ENCODE measurements around the gene FAM20C. TPM values are rescaled to one million over a fixed set of nuclear protein-coding genes. Genes with fewer than 3 reads are reported as not detected.
A peak's percentile ranks its signal among the peaks of the same experiment; 100 is the strongest.

The FAM20C gene
- total RNA-seq, 1 experiment from 2014 or later: 62.4 TPM

DNA sequence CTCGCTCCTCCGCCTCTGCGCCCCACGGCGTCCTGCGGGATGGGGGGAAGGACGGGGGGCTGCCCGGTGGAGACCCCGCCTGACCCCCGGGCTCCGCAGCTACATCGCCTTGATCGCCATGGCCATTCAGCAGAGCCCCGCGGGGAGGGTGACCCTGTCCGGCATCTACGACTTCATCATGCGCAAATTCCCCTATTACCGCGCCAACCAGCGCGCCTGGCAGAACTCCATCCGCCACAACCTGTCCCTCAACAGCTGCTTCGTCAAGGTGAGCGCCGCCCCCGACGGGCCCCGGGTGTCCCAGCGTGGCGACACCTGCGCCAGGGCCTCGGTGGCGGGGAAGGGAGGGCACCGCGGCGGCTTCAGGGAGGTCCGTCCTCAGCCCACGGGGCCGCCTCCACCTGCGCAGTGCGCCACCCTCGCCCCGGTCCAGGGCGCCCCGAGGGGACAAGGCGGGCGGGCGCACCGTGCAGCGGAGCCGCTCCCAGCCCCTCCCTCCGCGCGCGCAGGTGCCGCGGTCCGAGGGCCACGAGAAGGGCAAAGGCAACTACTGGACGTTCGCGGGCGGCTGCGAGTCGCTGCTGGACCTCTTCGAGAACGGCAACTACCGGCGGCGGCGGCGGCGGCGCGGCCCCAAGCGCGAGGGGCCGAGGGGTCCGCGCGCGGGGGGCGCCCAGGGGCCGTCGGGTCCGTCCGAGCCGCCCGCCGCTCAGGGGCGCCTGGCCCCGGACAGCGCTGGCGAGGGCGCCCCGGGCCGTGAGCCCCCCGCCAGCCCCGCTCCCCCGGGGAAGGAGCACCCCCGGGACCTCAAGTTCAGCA, 98.4 kb downstream of the FAM20C start:
- Histone ChIP-seq H3K36me3 (ENCODE audit: control insufficient read depth, insufficient read depth, low read length) (no peaks in the 10 kb centered on the region), H3K27me3 (ENCODE audit: control insufficient read depth, insufficient read depth, low read length) (peaks cover 36% of the 10 kb centered on the region), H3K4me1 (ENCODE audit: control insufficient read depth, insufficient read depth, low read length) (no peaks in the 10 kb centered on the region; the same call in 1 of the 2 replicates), H3K9me3 (ENCODE audit: control insufficient read depth, insufficient read depth, low read depth, low read length) (no peaks in the 10 kb centered on the region), H3K27ac (ENCODE audit: low read length) (no peak overlapping the region), H3K4me3 (ENCODE audit: low read depth in 2 of 2, low read length in 2 of 2) (no peak overlapping the region)
- no peak for ATAC-seq
- in situ Hi-C loops (cut with HindIII; ENCODE audit: low pct_unique_long_range_greater_than_20kb, low sequenced_read_pairs): no loop called here
- intact Hi-C loops (cut with micrococcal nuclease; ENCODE audit: unreplicated experiment): no loop called here
- no peak for DNase-seq (ENCODE audit: low read depth, low spot score)
- no TSS peak for BruUV-seq (replicated peaks)
- CTCF ChIA-PET: no interaction called here
- no peak for TF ChIP-seq SIN3A (IDR thresholded peaks at IDR 0.05; ENCODE audit: borderline replicate concordance, insufficient read depth, low read depth, low read length)
- TF ChIP-seq, protein P1, sequence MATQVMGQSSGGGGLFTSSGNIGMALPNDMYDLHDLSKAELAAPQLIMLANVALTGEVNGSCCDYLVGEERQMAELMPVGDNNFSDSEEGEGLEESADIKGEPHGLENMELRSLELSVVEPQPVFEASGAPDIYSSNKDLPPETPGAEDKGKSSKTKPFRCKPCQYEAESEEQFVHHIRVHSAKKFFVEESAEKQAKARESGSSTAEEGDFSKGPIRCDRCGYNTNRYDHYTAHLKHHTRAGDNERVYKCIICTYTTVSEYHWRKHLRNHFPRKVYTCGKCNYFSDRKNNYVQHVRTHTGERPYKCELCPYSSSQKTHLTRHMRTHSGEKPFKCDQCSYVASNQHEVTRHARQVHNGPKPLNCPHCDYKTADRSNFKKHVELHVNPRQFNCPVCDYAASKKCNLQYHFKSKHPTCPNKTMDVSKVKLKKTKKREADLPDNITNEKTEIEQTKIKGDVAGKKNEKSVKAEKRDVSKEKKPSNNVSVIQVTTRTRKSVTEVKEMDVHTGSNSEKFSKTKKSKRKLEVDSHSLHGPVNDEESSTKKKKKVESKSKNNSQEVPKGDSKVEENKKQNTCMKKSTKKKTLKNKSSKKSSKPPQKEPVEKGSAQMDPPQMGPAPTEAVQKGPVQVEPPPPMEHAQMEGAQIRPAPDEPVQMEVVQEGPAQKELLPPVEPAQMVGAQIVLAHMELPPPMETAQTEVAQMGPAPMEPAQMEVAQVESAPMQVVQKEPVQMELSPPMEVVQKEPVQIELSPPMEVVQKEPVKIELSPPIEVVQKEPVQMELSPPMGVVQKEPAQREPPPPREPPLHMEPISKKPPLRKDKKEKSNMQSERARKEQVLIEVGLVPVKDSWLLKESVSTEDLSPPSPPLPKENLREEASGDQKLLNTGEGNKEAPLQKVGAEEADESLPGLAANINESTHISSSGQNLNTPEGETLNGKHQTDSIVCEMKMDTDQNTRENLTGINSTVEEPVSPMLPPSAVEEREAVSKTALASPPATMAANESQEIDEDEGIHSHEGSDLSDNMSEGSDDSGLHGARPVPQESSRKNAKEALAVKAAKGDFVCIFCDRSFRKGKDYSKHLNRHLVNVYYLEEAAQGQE (IDR thresholded peaks at IDR 0.05; ENCODE audit: insufficient read depth in 1 of 2, low read depth in 2 of 2, low read length in 1 of 2): no peak
- TF ChIP-seq POLR2AphosphoS5 (IDR thresholded peaks at IDR 0.05; ENCODE audit: low read depth, low read length): no peak
- TF ChIP-seq, protein P2, sequence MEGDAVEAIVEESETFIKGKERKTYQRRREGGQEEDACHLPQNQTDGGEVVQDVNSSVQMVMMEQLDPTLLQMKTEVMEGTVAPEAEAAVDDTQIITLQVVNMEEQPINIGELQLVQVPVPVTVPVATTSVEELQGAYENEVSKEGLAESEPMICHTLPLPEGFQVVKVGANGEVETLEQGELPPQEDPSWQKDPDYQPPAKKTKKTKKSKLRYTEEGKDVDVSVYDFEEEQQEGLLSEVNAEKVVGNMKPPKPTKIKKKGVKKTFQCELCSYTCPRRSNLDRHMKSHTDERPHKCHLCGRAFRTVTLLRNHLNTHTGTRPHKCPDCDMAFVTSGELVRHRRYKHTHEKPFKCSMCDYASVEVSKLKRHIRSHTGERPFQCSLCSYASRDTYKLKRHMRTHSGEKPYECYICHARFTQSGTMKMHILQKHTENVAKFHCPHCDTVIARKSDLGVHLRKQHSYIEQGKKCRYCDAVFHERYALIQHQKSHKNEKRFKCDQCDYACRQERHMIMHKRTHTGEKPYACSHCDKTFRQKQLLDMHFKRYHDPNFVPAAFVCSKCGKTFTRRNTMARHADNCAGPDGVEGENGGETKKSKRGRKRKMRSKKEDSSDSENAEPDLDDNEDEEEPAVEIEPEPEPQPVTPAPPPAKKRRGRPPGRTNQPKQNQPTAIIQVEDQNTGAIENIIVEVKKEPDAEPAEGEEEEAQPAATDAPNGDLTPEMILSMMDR (IDR thresholded peaks at IDR 0.05): no peak
- no peak for TF ChIP-seq TCF7L2 (IDR thresholded peaks at IDR 0.05; ENCODE audit: low read depth, low read length)
- POLR2A ChIA-PET: interaction anchor here (0.6 to 1.1 kb wide), 2 partner anchors 76 to 410 kb away, joined by 3 read pairs; no protein-coding TSS in a partner anchor

DNA sequence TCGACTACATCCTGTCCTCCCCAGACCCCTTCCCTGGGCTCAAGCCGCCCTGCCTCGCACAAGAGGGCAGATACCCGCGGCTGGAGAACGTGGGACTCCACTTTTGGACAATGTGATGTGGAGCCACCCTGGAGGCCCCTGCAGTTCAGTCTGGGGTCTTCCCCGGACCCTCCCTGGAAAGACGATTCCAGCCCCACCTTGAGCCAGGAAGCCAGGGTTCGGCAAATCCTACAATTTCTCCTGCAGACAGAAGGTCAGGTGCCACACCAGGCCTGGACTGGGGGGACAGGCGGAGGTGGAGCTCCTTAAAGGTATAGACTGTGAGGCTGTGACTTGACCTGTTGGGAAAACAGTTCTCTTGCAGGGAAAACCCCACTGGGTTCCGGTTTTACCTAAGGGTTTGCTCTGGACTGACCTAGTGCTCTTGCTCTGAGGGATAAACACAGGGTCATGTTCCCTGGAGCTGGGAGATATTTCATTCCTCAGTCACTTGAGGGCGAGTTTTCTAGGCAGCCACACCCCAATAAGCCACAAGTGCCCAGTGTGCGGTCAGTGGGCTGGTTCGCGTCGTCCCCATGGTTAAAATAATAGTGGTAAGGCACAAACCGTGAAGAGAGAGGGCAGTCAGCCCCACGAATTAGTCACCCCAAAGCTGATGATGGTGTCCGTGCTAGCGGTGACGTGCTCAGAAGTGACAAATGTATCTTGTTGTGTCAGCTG, 99.2 kb downstream of the FAM20C start:
- POLR2A ChIA-PET: no interaction called here
- in situ Hi-C loops (cut with HindIII; ENCODE audit: low pct_unique_long_range_greater_than_20kb, low sequenced_read_pairs): no loop called here
- BruUV-seq (replicated peaks): no TSS peak
- CTCF ChIA-PET: no interaction called here
- H3K36me3 ChIP-seq (ENCODE audit: control insufficient read depth, insufficient read depth, low read length): no peaks in the 10 kb centered on the region
- intact Hi-C loops (cut with micrococcal nuclease; ENCODE audit: unreplicated experiment): no loop called here
- H3K27ac ChIP-seq (ENCODE audit: low read length): no peak overlapping the region
- no peaks in the 10 kb centered on the region for H3K9me3 ChIP-seq (ENCODE audit: control insufficient read depth, insufficient read depth, low read depth, low read length)
- DNase-seq (ENCODE audit: low read depth, low spot score): no peak
- ATAC-seq: 0 out of 2 replicates have a peak, but pooled peaks have one; percentile 9
- no peak overlapping the region for H3K4me3 ChIP-seq (ENCODE audit: low read depth in 2 of 2, low read length in 2 of 2)
- peaks cover 36% of the 10 kb centered on the region for H3K27me3 ChIP-seq (ENCODE audit: control insufficient read depth, insufficient read depth, low read length)
- TF ChIP-seq, protein P2 (IDR thresholded peaks at IDR 0.05): no peak
- TF ChIP-seq TCF7L2 (IDR thresholded peaks at IDR 0.05; ENCODE audit: low read depth, low read length) (no peak), SIN3A (IDR thresholded peaks at IDR 0.05; ENCODE audit: borderline replicate concordance, insufficient read depth, low read depth, low read length) (no peak), POLR2AphosphoS5 (IDR thresholded peaks at IDR 0.05; ENCODE audit: low read depth, low read length) (no peak)
- TF ChIP-seq, protein P1 (IDR thresholded peaks at IDR 0.05; ENCODE audit: insufficient read depth in 1 of 2, low read depth in 2 of 2, low read length in 1 of 2): no peak
- H3K4me1 ChIP-seq (ENCODE audit: control insufficient read depth, insufficient read depth, low read length): no peaks in the 10 kb centered on the region; the same call in 1 of the 2 replicates

Data from Panc1 (cell line).